OCI-LY7 (cell line): ENCODE measurements around the gene RPLP2. TPM values are rescaled to one million over a fixed set of nuclear protein-coding genes. Genes with fewer than 3 reads are reported as not detected.

Experiments used
- BruUV-seq: library from RNA; stranded (reverse); fragments of 400-500 nt; replicated peaks from 2 replicates; lab custom pipeline; 2021; lab: Mats Ljungman, UMichigan
- CTCF ChIA-PET: fragments of 300-600 bp; sonication (Branson Sonifier 250); formaldehyde crosslinking; loops from one replicate; lab custom pipeline; 2022; ENCODE audit warnings: antibody characterized with exemption; ENCODE audit not compliant: unreplicated experiment; lab: Charles Lee
- POLR2A ChIA-PET: fragments of 300-600 bp; sonication (Branson Sonifier 250); formaldehyde crosslinking; loops from one replicate; lab custom pipeline; 2022; ENCODE audit warnings: antibody characterized with exemption; lab: Charles Lee
- DNase-seq: peaks from one replicate; pipeline ENCODE4 v3.0.0-alpha.2; 2015; ENCODE audit warnings: low spot score
- H2AFZ ChIP-seq: fragments of 200-600 bp; sonication (generic), shearing (Covaris generic); 2 replicates; pipeline ENCODE4 v1.6.1; 2014; ENCODE audit warnings: mild to moderate bottlenecking, antibody characterized with exemption, low read length, moderate library complexity
- H3K27ac ChIP-seq: fragments of 200-600 bp; sonication (generic); 2 replicates; pipeline ENCODE4 v1.5.1; 2014; ENCODE audit warnings: mixed run types, low read depth, mild to moderate bottlenecking, moderate library complexity, low read length, inconsistent platforms; ENCODE audit not compliant: poor library complexity, severe bottlenecking
- H3K36me3 ChIP-seq: fragments of 200-600 bp; sonication (generic); 2 replicates; pipeline ENCODE4 v1.6.1; 2014; ENCODE audit warnings: mild to moderate bottlenecking, antibody characterized with exemption, low read length, moderate library complexity, mixed read lengths; ENCODE audit not compliant: insufficient read depth
- H3K4me1 ChIP-seq: fragments of 200-600 bp; sonication (generic); 2 replicates; pipeline ENCODE4 v1.5.1; 2014; ENCODE audit warnings: mild to moderate bottlenecking, low read length; ENCODE audit not compliant: insufficient read depth, poor library complexity, severe bottlenecking
- H3K4me2 ChIP-seq: fragments of 200-600 bp; sonication (generic); 2 replicates; pipeline ENCODE4 v1.6.1; 2014; ENCODE audit warnings: mild to moderate bottlenecking, low read length
- H3K4me3 ChIP-seq: fragments of 200-600 bp; sonication (generic); 2 replicates; pipeline ENCODE4 v1.5.1; 2014; ENCODE audit warnings: mild to moderate bottlenecking, low read depth, low read length; ENCODE audit not compliant: poor library complexity, severe bottlenecking
- H3K79me2 ChIP-seq: fragments of 200-600 bp; sonication (generic); 2 replicates; pipeline ENCODE4 v1.6.1; 2016; ENCODE audit warnings: low read depth, mild to moderate bottlenecking, low read length, moderate library complexity, mixed read lengths; ENCODE audit not compliant: insufficient read depth
- H3K9me2 ChIP-seq: fragments of 200-600 bp; sonication (generic); 2 replicates; pipeline ENCODE4 v1.6.1; 2016; ENCODE audit warnings: mild to moderate bottlenecking, low read length, mixed read lengths; ENCODE audit not compliant: insufficient read depth
- H3K9me3 ChIP-seq: fragments of 200-600 bp; sonication (generic); 2 replicates; pipeline ENCODE4 v1.6.1; 2014; ENCODE audit warnings: mild to moderate bottlenecking, mixed run types, low read length, mixed read lengths
- H4K20me1 ChIP-seq: fragments of 200-600 bp; sonication (generic); 2 replicates; pipeline ENCODE4 v1.6.1; 2014; ENCODE audit warnings: mild to moderate bottlenecking, antibody characterized with exemption, low read length, moderate library complexity, mixed read lengths; ENCODE audit not compliant: insufficient read depth
- EZH2phosphoT487 ChIP-seq: fragments of 200-600 bp; sonication (generic); IDR thresholded peaks from 2 replicates; pipeline ENCODE4 v1.6.1; 2018; ENCODE audit warnings: low read depth, borderline replicate concordance, mild to moderate bottlenecking, mixed run types, antibody characterized with exemption, low read length, moderate library complexity, mixed read lengths
- intact Hi-C: fragments of 100-400 bp; cut with micrococcal nuclease; formaldehyde crosslinking; loops from one replicate; pipeline ENCODE4 v1.10.0; 2022; ENCODE audit not compliant: unreplicated experiment
- total RNA-seq, 2 experiments: library from RNA; depleted of rRNA in 1 of 2; stranded (reverse); fragments of >200 nt in 1 of 2; shearing (Covaris generic) in 1 of 2; gene quantifications; 2 replicates each; pipeline ENCODE4 v1.2.3, GENCODE V29; 2014 to 2022
- TF ChIP-seq, protein P1 (sequence below): fragments of 200-600 bp; sonication (generic); conservative IDR thresholded peaks from 2 replicates; pipeline ENCODE4 v1.5.1; 2014; ENCODE audit warnings: mild to moderate bottlenecking, antibody characterized with exemption, low read length, moderate library complexity, mixed read lengths

Gene RPLP2
- total RNA-seq, 2 experiments from 2014 or later = 1,564 to 3,147 TPM

DNA sequence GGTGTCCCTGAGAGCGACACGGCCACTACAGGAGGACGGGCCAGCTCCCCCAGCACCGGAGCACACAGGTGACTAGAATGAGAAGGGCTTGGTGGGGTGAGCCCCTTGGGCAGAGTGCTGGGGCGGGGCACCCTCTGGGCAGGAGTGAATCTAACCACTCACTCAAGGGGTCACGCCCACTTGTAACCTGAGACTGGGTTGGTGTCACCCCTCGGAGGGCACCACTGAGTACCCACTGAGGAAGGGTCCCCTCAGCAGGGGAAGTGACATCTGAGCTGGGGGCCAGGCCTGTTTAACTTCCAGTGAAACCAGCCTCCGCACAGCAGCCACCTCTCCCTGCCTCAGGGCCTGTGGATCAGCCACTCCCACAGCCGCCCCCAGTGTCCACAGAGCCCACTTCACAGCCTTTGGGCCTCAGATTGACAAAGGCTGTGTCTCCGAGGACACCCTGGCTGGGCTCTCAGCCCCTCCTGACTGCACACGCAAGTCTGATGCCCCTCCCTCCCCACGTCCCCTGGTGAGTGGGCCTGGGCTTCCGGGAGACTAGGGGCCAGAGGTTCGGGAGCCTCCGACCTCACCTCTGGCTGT, 38.1 kb upstream of the RPLP2 start:
- H3K27ac ChIP-seq = no peak overlapping the region
- no peaks in the 10 kb centered on the region for H4K20me1 ChIP-seq
- peaks cover 30% of the 10 kb centered on the region for H3K79me2 ChIP-seq
- intact Hi-C loops = no loop called here
- H3K4me1 ChIP-seq = peaks cover 11% of the 10 kb centered on the region
- H3K4me2 ChIP-seq = no peak overlapping the region
- no peaks in the 10 kb centered on the region for H3K9me2 ChIP-seq
- no peaks in the 10 kb centered on the region for H3K9me3 ChIP-seq
- no peak overlapping the region for H2AFZ ChIP-seq
- H3K36me3 ChIP-seq = peaks cover 73% of the 10 kb centered on the region
- no peak for TF ChIP-seq EZH2phosphoT487
- TF ChIP-seq, protein P1, sequence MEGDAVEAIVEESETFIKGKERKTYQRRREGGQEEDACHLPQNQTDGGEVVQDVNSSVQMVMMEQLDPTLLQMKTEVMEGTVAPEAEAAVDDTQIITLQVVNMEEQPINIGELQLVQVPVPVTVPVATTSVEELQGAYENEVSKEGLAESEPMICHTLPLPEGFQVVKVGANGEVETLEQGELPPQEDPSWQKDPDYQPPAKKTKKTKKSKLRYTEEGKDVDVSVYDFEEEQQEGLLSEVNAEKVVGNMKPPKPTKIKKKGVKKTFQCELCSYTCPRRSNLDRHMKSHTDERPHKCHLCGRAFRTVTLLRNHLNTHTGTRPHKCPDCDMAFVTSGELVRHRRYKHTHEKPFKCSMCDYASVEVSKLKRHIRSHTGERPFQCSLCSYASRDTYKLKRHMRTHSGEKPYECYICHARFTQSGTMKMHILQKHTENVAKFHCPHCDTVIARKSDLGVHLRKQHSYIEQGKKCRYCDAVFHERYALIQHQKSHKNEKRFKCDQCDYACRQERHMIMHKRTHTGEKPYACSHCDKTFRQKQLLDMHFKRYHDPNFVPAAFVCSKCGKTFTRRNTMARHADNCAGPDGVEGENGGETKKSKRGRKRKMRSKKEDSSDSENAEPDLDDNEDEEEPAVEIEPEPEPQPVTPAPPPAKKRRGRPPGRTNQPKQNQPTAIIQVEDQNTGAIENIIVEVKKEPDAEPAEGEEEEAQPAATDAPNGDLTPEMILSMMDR = no peak
- no peak overlapping the region for H3K4me3 ChIP-seq
- POLR2A ChIA-PET = no interaction called here
- DNase-seq = no peak
- CTCF ChIA-PET = no interaction called here
- no TSS peak for BruUV-seq

DNA sequence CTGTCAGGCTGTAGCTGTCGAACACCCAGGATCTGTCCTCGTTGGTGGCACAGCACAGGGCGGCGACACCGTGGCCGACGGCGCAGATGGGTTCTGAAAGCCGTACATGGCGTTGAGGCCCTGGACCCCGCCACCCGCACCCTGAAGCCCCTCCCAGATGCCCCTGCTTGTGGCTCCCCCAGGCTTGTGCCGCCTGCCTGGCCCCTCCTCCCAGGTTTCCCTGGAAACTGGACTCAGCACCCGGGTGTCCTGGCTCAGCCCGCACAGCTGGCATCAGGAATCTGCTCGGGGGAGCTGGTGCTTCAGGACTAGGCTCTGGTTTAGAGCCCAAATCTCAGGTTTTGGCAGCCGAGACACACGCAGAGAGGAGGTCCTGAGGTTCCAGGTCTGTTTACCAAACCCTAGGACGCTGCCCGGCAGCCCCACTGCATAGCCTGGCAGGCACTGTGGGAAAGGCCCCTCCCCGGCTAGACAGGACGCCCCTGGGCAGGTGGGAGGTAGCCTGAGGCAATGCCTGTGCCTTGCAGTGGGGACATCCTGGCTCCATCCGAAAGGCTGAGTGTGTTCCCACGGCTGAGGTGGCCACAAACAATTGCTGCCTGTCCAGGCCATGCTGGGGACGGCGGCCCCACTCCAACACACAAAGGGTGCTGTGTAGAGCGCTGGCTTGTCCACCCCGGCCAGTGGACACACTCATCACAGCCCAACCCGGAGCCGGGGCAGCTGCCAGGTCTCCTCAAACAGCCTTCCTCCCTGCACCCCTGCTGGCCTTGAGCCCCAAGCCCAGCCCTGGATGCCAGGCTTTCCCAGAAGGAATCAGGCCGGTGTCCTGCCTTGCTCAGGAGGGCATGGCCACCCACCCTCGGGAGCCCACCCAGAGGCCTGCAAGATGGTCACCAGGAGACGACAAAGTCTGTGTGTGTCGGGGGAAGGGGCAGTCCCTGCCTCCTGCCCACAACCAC, 37.1 kb upstream of the RPLP2 start:
- intact Hi-C loops = no loop called here
- no peaks in the 10 kb centered on the region for H3K9me3 ChIP-seq
- no peak for DNase-seq
- TF ChIP-seq, protein P1 = no peak
- no peak for TF ChIP-seq EZH2phosphoT487
- no peak overlapping the region for H3K4me2 ChIP-seq
- no peaks in the 10 kb centered on the region for H4K20me1 ChIP-seq
- ChIA-PET CTCF (no interaction called here), POLR2A (no interaction called here)
- H3K4me3 ChIP-seq = no peak overlapping the region
- no peak overlapping the region for H2AFZ ChIP-seq
- BruUV-seq = no TSS peak
- H3K9me2 ChIP-seq = no peaks in the 10 kb centered on the region
- peaks cover 63% of the 10 kb centered on the region for H3K36me3 ChIP-seq
- H3K4me1 ChIP-seq = peaks cover 11% of the 10 kb centered on the region
- H3K27ac ChIP-seq = no peak overlapping the region
- peaks cover 32% of the 10 kb centered on the region for H3K79me2 ChIP-seq
